Activated naive CD8-positive, alpha-beta T cell treated with anti-CD3 and anti-CD28 coated beads, Interleukin-2, amount 50 U/mL, for 24 hours (primary cell): ENCODE data around the gene BHLHE41.

Experiments
- ATAC-seq: fragments of 150-1000 bp; cut with Tn5 transposase; one replicate; pipeline ENCODE4 v1.10.0; 2021
- DNase-seq: peaks from one replicate; pipeline ENCODE4 v3.0.0; 2021
- H3K27ac Mint-ChIP-seq: one replicate; pipeline ENCODE4 v1.8.0; 2021; ENCODE audit warnings: mild to moderate bottlenecking, mixed read lengths
- H3K27me3 Mint-ChIP-seq: one replicate; pipeline ENCODE4 v1.8.0; 2021; ENCODE audit warnings: mixed read lengths
- H3K36me3 Mint-ChIP-seq: one replicate; pipeline ENCODE4 v1.8.0; 2021; ENCODE audit warnings: low read depth, mixed read lengths
- H3K4me1 Mint-ChIP-seq: one replicate; pipeline ENCODE4 v1.8.0; 2021; ENCODE audit warnings: mixed read lengths
- H3K4me3 Mint-ChIP-seq: one replicate; pipeline ENCODE4 v1.8.0; 2021; ENCODE audit warnings: mild to moderate bottlenecking, moderate library complexity, mixed read lengths
- H3K9me3 Mint-ChIP-seq: one replicate; pipeline ENCODE4 v1.8.0; 2021; ENCODE audit warnings: mixed read lengths

BHLHE41 gene

GRCh38 chr12:26091822-26092221, 33.0 kb downstream of the BHLHE41 start:
- Mint-ChIP-seq H3K4me3 (no peak overlapping the region), H3K27ac (no peak overlapping the region), H3K27me3 (no peaks in the 10 kb centered on the region)

DNA sequence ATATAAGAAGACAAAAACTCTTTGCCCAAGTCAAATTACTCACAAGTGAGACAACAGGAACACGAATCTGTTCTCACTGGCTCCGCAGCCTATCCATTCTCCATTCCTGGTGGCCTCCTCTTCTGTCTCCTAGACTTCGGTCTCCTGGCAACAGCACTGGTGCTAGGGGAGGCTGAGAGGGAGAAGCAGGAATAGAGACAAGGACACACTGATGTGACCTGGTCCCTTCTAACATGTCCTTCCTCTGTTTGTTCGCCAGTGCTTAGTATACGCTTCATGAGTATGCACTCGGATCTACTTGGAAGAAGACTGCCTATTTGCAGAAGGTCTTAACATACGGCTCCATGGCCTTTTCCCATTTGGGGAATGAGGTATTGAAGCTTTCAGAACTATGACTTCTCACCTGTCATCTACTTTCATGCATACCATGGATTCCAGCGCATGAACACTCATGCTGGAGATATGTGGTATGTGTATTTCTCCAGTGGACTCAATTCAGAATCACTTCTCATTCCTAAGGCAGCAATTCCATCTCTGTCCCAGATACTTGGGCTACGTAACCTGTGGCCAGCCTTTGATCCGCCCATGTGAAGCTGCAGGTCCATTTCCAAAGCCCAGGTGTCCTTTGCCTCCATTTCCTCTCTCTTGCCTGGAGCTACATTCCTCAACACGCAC, 33.9 kb downstream of the BHLHE41 start:
- Mint-ChIP-seq H3K9me3 (no peaks in the 10 kb centered on the region), H3K4me1 (no peaks in the 10 kb centered on the region), H3K36me3 (no peaks in the 10 kb centered on the region), H3K27ac (no peak overlapping the region), H3K27me3 (peaks cover 4% of the 10 kb centered on the region), H3K4me3 (no peak overlapping the region)
- DNase-seq (no peak), ATAC-seq (no peak)

More at GRCh38 chr12:26091822-26092221, 33.0 kb downstream of the BHLHE41 start:
- DNase-seq = no peak
- no peaks in the 10 kb centered on the region for H3K9me3 Mint-ChIP-seq
- H3K36me3 Mint-ChIP-seq = no peaks in the 10 kb centered on the region
- peaks cover 3% of the 10 kb centered on the region for H3K4me1 Mint-ChIP-seq
- ATAC-seq = no peak

GRCh38 chr12:26088998-26089397, 35.8 kb downstream of the BHLHE41 start:
- Mint-ChIP-seq H3K36me3 (no peaks in the 10 kb centered on the region), H3K9me3 (peaks cover 4% of the 10 kb centered on the region), H3K4me1 (no peaks in the 10 kb centered on the region), H3K27me3 (peaks cover 4% of the 10 kb centered on the region), H3K4me3 (no peak overlapping the region), H3K27ac (no peak overlapping the region)
- ATAC-seq (no peak), DNase-seq (no peak)

- Mint-ChIP-seq H3K9me3 (peaks cover 15% of the 10 kb centered on the region), H3K4me1 (no peaks in the 10 kb centered on the region), H3K36me3 (no peaks in the 10 kb centered on the region), H3K27ac (no peak overlapping the region), H3K4me3 (no peak overlapping the region), H3K27me3 (peaks cover 4% of the 10 kb centered on the region)
- ATAC-seq = no peak
- no peak for DNase-seq
These were observed 37.9 kb downstream of the BHLHE41 start for GRCh38 chr12:26086936-26087335.

DNA sequence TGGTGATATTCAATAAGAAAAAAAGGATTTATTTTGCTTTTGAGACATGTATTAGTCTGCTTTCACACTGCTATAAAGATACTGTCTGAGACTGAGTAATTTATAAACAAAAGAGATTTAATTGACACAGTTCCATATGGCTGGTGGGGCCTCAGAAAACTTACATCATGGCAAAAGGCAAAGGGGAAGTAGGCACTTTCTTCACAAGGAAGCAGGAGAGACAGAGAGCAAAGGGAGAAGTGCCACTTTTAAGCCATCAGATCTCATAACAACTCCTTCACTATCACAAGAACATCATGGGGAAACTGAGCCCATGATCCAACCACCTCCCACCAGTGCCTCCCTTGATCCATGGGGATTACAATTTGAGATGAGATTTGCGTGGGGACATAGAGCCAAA, 43.9 kb downstream of the BHLHE41 start:
- Mint-ChIP-seq H3K27ac (no peak overlapping the region), H3K4me3 (no peak overlapping the region), H3K4me1 (no peaks in the 10 kb centered on the region), H3K27me3 (no peaks in the 10 kb centered on the region), H3K9me3 (peaks cover 19% of the 10 kb centered on the region), H3K36me3 (peaks cover 1% of the 10 kb centered on the region)
- DNase-seq = no peak
- no peak for ATAC-seq

DNA sequence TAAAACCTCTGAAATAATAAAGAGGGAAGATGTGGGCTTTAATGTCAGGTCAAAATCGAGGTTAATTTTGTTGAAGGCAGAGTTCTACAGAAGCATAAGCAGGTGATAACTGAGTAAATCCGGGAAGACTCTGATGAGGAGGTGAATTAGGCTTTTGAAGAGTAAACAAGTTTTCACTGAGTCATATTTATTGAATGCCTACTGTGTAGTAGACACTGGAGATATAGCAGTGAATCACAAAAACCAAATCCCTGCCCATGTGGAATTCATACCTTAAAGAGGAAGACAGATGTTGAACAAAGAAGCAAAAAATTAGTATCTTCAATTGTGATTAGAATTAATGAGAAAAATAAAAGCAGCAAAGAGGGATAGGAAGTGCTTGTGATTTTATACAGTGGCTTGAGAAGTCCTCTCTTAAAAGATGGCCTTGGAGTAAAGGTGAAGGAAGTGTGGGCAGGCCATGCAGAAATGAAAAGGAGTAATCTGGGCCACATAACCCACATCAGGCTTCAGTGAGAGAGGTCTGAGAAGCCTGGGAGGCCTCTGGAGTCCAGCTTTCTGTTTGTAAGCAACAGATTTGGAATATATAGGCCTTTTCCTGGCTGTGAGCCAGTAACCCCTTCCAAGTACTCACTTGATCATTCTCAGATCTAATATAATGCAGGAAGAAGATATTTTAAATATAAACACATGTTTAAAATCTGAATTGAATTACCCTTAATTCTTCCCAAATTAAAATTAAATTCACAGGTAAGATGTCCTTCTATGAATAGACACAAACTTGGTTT, 46.7 kb downstream of the BHLHE41 start:
- ATAC-seq = no peak
- no peaks in the 10 kb centered on the region for H3K4me1 Mint-ChIP-seq
- peaks cover 15% of the 10 kb centered on the region for H3K9me3 Mint-ChIP-seq
- H3K27ac Mint-ChIP-seq = no peak overlapping the region
- peaks cover 1% of the 10 kb centered on the region for H3K36me3 Mint-ChIP-seq
- H3K27me3 Mint-ChIP-seq = no peaks in the 10 kb centered on the region
- DNase-seq = no peak
- no peak overlapping the region for H3K4me3 Mint-ChIP-seq
